ENCODE data around the gene SATB2. TPM values are rescaled to one million over a fixed set of nuclear protein-coding genes. Genes with fewer than 3 reads are reported as not detected.

The SATB2 gene
- total RNA-seq, 1 experiment from 2014 or later, result 16.5 TPM

DNA sequence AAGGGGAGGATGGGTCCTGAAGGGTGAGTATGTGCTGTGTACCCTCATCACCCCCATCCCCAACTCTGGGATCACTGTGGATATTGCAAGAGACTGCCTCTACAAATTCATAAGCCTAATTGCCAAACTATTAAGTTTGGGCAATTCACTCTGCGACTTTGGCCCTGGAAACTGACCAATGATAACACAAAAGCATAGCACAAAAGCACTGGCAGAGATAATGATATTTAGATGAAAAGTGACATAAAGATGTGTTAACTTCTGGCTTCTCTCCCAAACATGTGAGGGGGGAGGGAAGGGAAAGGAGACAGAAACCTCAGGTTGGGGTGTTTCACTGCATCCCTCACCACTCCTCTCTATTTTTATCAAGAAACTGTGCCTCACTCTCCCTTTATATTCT lies 150.3 kb downstream of the SATB2 start:
- TF ChIP-seq, protein P1, sequence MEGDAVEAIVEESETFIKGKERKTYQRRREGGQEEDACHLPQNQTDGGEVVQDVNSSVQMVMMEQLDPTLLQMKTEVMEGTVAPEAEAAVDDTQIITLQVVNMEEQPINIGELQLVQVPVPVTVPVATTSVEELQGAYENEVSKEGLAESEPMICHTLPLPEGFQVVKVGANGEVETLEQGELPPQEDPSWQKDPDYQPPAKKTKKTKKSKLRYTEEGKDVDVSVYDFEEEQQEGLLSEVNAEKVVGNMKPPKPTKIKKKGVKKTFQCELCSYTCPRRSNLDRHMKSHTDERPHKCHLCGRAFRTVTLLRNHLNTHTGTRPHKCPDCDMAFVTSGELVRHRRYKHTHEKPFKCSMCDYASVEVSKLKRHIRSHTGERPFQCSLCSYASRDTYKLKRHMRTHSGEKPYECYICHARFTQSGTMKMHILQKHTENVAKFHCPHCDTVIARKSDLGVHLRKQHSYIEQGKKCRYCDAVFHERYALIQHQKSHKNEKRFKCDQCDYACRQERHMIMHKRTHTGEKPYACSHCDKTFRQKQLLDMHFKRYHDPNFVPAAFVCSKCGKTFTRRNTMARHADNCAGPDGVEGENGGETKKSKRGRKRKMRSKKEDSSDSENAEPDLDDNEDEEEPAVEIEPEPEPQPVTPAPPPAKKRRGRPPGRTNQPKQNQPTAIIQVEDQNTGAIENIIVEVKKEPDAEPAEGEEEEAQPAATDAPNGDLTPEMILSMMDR (IDR thresholded peaks at IDR 0.05; ENCODE audit: unreplicated experiment), result no peak
- H3K4me3 Mint-ChIP-seq (ENCODE audit: unreplicated experiment), result no peak overlapping the region
- BruUV-seq (replicated peaks), result no TSS peak
- POLR2A ChIA-PET, result no interaction called here
- intact Hi-C loops (cut with micrococcal nuclease), result no loop called here
- no peak overlapping the region for H3K27ac Mint-ChIP-seq (ENCODE audit: low read depth, unreplicated experiment)
- DNase-seq (ENCODE audit: unreplicated experiment), result no peak
- H3K9me3 Mint-ChIP-seq (ENCODE audit: unreplicated experiment), result no peaks in the 10 kb centered on the region
- H3K27me3 Mint-ChIP-seq (ENCODE audit: insufficient read depth, unreplicated experiment), result no peaks in the 10 kb centered on the region
- H3K4me1 Mint-ChIP-seq (ENCODE audit: insufficient read depth, unreplicated experiment), result peaks cover 12% of the 10 kb centered on the region
- CTCF ChIA-PET, result no interaction called here
- peaks cover 19% of the 10 kb centered on the region for H3K36me3 Mint-ChIP-seq (ENCODE audit: insufficient read depth, unreplicated experiment)

DNA sequence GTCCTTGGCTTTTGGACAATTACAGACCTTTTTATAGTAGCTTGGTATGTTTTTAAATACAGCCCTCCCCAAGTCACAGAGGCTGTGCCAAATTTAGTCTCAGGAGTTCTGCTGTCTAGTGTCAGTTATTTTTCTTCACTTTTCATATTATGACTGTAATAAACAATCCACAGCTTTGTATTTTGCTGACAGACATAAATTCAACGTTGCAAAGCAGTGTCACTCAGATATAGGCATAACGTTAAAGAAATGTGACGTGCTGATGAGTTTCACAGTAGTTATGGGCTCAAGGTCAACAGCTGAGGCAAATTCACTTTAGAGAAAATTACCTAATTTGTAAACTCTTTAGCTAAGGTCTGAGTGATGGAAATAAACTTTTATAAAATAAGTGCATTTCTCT lies 151.6 kb downstream of the SATB2 start:
- H3K4me1 Mint-ChIP-seq (ENCODE audit: insufficient read depth, unreplicated experiment), result peaks cover 12% of the 10 kb centered on the region
- ChIA-PET POLR2A (no interaction called here), CTCF (no interaction called here)
- TF ChIP-seq, protein P1 (IDR thresholded peaks at IDR 0.05; ENCODE audit: unreplicated experiment), result no peak
- H3K4me3 Mint-ChIP-seq (ENCODE audit: unreplicated experiment), result no peak overlapping the region
- H3K27me3 Mint-ChIP-seq (ENCODE audit: insufficient read depth, unreplicated experiment), result no peaks in the 10 kb centered on the region
- no peak overlapping the region for H3K27ac Mint-ChIP-seq (ENCODE audit: low read depth, unreplicated experiment)
- DNase-seq (ENCODE audit: unreplicated experiment), result no peak
- H3K9me3 Mint-ChIP-seq (ENCODE audit: unreplicated experiment), result no peaks in the 10 kb centered on the region
- H3K36me3 Mint-ChIP-seq (ENCODE audit: insufficient read depth, unreplicated experiment), result peaks cover 19% of the 10 kb centered on the region
- BruUV-seq (replicated peaks), result no TSS peak
- intact Hi-C loops (cut with micrococcal nuclease), result no loop called here

DNA sequence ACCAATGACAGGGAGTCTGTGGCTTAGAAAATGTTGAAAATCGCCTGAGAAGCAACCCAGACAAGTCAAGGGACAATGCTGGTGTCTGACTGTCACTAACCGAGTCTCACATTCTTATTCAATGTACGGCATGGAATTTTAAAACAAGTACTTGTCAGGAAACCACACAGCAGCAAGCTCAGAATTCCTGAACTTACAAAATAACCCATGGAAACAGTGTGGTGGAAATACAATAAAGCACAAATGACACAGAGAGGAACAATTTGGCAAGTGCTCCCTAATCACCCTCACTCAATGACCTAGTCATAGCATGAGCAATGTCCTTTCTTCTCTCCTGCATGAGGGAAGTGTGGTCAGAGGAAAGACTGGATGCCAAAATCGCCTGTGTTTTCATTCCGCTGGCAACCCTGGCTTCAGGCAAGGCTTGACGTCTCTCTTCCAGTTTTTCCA lies 154.0 kb downstream of the SATB2 start:
- Mint-ChIP-seq H3K36me3 (ENCODE audit: insufficient read depth, unreplicated experiment) (peaks cover 13% of the 10 kb centered on the region), H3K9me3 (ENCODE audit: unreplicated experiment) (no peaks in the 10 kb centered on the region), H3K4me1 (ENCODE audit: insufficient read depth, unreplicated experiment) (peaks cover 12% of the 10 kb centered on the region), H3K27ac (ENCODE audit: low read depth, unreplicated experiment) (peak overlapping the region; percentile 33), H3K27me3 (ENCODE audit: insufficient read depth, unreplicated experiment) (no peaks in the 10 kb centered on the region), H3K4me3 (ENCODE audit: unreplicated experiment) (no peak overlapping the region)
- no TSS peak for BruUV-seq (replicated peaks)
- TF ChIP-seq, protein P1 (IDR thresholded peaks at IDR 0.05; ENCODE audit: unreplicated experiment), result no peak
- peak; percentile 85 for DNase-seq (ENCODE audit: unreplicated experiment)
- CTCF ChIA-PET, result no interaction called here
- intact Hi-C loops (cut with micrococcal nuclease), result loop anchor here (5.0 kb wide), 1 partner anchor 154 kb away; the partner anchor contains the start of gene SATB2
- POLR2A ChIA-PET, result no interaction called here

DNA sequence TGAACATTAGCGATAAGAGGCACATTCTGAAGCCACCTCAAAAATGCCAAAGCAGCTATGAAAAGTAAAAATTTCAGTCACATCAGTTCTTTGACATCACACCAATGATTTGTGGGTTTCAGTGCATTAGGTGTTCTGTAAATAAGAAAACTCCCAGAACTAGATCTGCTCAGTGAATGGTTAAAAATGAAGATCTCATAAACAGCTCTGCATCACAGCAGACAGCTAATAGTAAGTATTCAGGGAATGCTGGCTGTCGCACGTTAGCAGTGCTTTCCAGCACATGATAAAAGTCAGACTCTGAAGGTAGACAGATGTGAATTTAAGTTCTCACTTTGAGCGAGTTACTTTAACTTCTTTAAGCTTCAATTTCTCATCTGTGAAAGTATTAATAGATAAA lies 154.9 kb downstream of the SATB2 start:
- TF ChIP-seq, protein P1 (IDR thresholded peaks at IDR 0.05; ENCODE audit: unreplicated experiment), result no peak
- Mint-ChIP-seq H3K4me1 (ENCODE audit: insufficient read depth, unreplicated experiment) (peaks cover 12% of the 10 kb centered on the region), H3K9me3 (ENCODE audit: unreplicated experiment) (no peaks in the 10 kb centered on the region), H3K36me3 (ENCODE audit: insufficient read depth, unreplicated experiment) (peaks cover 11% of the 10 kb centered on the region), H3K27ac (ENCODE audit: low read depth, unreplicated experiment) (peak overlapping the region; percentile 33), H3K27me3 (ENCODE audit: insufficient read depth, unreplicated experiment) (no peaks in the 10 kb centered on the region), H3K4me3 (ENCODE audit: unreplicated experiment) (no peak overlapping the region)
- ChIA-PET CTCF (interaction anchor here (0.6 kb wide), 1 partner anchor 55 kb away, joined by 3 read pairs; no protein-coding TSS in a partner anchor), POLR2A (no interaction called here)
- intact Hi-C loops (cut with micrococcal nuclease), result loop anchor here (5.0 kb wide), 1 partner anchor 154 kb away; the partner anchor contains the start of gene SATB2
- BruUV-seq (replicated peaks), result no TSS peak
- no peak for DNase-seq (ENCODE audit: unreplicated experiment)

Measured in MCF 10A (cell line).